ENCODE measurements around the gene BCL2.

The BCL2 gene

GRCh38 chr18:63177919-63178821, 141.4 kb downstream of the BCL2 start:
- DNase-seq = no peak

- no peak for DNase-seq
These were observed 142.3 kb downstream of the BCL2 start for GRCh38 chr18:63177259-63177658.

GRCh38 chr18:63175264-63175663, 144.3 kb downstream of the BCL2 start:
- no peak for DNase-seq

GRCh38 chr18:63173983-63174382, 145.6 kb downstream of the BCL2 start:
- DNase-seq = no peak

DNA sequence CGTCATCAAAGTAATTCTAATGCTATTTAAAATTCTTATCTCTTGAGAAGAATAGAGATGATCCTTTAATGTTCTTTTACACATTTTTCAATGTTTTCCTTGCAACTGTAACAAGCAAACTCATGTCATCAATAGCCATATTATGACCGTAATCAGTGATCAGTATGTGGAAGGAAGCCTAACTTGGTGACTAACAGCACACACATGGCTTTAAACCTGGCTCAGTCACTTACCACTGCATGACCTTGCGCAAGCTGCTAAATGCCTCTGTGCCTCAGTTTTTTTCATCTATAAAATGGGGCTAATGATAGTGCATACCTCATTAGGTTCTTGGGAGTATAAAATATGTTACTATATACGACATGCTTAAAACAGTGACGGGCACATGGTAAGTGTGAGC, 149.7 kb downstream of the BCL2 start:
- DNase-seq = no peak

DNA sequence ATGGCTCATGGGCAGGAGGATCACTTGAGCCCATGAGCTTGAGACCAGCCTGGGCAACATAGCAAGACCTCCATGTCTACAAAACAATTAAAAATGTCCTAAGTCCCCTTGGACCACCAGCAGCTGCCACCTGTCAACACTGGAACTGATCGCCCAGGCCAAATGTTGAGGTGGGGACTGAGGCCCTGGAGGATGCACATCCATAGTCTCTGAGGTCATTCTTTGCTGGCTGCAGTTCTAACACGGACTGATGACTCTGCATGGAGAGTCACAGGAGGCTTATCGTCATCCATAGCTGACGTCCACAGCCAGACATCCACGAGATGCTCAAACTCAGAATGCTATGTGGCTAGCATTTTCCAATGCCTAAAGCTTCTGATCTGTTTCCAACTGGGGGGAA, 151.3 kb downstream of the BCL2 start:
- no peak for DNase-seq

DNA sequence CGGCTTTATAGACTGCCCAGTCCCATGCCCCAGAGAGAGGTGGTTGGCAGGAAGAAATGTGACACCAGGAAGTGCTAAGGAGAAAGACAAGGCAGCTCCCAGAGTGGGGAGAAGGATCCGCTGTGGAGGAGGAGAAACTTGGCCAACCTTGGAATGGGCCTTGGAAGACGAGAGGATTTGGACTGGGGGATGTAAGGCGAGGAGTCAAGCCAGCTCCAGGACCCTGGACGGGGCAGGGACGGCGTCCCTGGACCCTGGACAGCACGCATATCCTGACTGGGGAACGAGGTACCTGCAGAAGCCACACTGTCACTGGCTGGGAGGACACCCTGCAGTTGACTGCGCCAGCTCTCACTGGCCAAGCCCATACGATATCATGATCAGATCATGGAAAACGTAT, 153.4 kb downstream of the BCL2 start:
- DNase-seq = no peak

GRCh38 chr18:63164396-63164795, 155.2 kb downstream of the BCL2 start:
- DNase-seq = no peak

- peak; percentile 88 for DNase-seq
These were observed 157.1 kb downstream of the BCL2 start for GRCh38 chr18:63162271-63163014.

- peak; percentile 92 for DNase-seq
These were observed 157.8 kb downstream of the BCL2 start for GRCh38 chr18:63161761-63162195.

GRCh38 chr18:63161032-63161760, 158.4 kb downstream of the BCL2 start:
- DNase-seq = peak; percentile 60

- DNase-seq = no peak
These were observed 159.2 kb downstream of the BCL2 start for GRCh38 chr18:63160172-63160995.

DNA sequence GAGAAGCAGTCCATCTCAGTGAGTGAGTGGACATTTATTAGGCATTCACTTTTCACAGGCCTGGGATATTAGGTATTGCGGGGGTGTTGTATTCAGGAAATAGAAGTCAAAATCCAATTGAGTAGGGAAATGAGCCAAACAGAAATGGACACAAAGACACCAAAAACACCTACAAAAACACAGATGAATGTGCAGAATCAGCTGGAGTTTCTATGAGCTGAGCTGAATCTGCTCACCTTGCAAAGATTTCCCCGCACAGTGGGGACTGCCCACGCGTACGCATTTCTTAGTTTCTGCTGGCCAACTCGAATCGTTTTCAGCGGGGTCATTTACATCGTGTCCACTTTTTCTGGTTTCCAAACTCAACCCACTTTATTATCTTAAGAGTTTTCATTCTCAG, 160.0 kb downstream of the BCL2 start:
- peak; percentile 84 for DNase-seq

GRCh38 chr18:63158676-63159291, 160.8 kb downstream of the BCL2 start:
- DNase-seq = peak; percentile 41

GRCh38 chr18:63158012-63158631, 161.4 kb downstream of the BCL2 start:
- DNase-seq = peak; percentile 41

DNA sequence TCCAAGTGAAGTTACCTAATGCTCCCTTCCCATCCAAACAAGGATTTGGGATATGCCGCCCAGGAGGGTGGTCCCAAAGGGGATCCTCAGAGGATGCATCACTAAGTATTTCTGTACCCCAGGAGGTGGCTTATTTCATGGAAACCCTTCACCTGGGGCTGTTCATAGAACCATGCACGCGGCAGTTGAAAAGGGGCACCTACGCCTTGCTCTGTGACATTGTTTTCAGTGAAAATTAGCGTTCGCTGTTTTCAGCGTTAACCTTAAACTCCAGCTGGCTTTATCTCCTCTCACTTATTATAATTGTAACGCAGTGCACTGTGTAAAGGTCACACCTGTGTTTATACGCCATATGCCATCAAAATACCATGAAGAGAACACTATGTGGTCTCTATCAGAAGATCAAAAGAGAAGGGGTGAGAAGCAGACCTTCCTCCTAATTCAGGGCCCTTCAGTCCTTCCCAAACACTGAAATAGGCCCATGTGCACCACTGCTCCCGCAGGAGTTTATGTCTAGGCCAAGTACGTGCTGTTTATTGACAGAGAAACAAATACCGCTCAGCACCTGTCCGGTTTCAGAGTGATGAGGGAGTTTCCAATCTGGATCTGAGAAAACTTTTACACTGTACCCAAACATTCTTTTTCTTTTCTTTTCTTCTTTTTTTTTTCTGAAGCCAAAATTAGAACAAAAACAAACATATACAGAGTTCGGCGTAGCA, 162.1 kb downstream of the BCL2 start:
- DNase-seq = peak; percentile 82

DNA sequence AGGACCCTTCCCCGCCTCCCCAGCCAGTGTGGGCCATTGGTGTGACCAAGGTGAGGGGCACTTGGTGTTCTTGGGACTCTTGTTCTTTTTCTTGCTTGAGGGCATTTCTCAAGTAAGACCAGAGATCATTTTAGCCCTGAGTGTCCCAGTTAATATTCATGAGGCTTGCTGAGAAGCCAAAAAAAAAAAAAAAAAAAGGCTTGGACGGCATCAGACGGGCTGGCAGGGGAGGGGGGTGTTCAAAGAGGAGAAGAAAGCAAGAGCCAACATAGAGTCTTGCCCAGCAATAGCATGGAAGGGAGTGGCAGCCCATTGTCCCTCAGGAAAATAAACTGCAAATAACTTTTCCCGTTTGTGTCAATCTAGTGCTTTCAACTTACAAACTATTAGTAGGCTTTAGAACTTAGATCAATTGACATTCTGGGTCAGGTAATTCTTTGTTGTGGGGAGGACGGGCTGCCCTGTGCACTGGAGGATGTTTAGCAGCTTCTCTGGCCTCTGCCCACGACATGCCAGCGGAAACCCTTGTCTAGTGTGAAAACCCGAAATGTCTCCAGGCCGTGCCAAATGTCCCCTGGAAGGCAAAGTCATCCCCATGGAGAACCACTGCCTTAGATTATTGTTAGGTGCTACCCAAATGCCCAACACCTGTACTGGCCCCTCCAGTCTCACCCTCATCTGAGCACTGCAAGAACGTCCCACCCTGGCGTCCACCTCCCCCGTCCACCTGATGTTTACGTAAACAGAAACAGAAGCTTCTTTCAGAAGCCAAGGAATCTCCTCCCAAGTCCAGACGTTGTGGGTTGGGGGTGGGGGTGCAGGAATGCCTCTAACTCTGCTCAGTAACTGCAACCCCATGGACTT, 163.4 kb downstream of the BCL2 start:
- DNase-seq = peak; percentile 53

DNA sequence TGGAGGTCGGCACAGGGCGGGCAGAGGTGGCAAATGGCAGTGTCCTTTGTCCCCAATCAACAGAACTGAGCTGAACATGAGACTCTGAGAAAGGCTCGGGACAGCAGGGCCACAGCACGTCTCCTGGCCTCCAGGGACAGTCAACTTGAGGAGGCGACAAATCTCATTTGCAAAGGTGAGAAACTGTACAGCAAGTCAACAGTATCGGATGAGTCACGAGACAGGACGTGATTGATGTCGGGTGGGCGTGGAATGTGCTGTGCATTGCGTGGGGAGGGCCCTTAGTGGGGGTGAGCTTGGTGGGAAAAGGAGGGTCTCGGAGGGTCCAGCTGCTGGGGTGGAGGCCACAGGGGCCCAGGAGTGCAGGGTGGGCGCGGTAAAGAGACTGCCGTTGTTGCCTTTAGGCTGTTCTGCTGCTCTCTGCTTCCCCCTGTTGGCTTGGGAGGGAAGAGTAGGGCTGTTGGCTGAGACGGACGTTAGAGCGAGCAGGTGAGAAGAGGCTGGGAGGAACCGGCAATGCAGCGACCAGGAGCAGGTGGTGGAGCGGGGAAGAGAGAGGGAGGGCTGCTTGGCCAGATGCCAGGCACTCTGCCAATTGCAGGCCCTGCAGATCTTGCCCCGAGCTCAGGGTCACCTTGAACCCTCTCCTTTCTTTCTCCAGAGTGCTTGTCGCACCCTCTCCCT, 164.3 kb downstream of the BCL2 start:
- peak; percentile 99 for DNase-seq
